Astrocyte (in vitro differentiated cells and primary cell): Measurements from ENCODE around the gene FAM124A.

Experiments used
- EZH2 ChIP-seq: IDR thresholded peaks from 2 replicates; pipeline ENCODE4 v1.6.1; 2012; ENCODE audit warnings: mild to moderate bottlenecking, low read length, inconsistent platforms; ENCODE audit not compliant: insufficient read depth
- TF ChIP-seq, protein P1 (sequence below): IDR thresholded peaks from 2 replicates; pipeline ENCODE4 v1.5.1; 2011; ENCODE audit warnings: low read depth, mild to moderate bottlenecking, inconsistent platforms, low read length, moderate library complexity; ENCODE audit not compliant: insufficient read depth

DNA sequence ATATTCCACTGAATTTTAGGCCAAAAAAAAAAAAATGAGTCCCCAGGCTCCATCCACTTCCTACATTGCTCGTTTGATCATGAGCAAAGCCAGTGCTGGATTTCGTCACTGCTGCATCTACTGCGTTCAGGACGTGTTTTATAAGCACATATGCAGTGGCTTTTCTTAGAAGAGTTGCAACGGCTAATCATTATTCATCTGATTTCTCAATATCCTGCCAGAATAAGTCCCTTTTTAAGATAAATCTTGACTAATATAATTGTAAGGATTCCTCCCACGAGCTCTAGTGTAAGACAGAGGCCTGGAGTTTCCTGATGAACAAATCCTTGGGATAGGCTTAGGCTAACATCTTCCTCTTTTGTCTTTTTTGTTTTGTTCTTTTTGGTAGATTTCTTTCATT, 19.5 kb downstream of the FAM124A start:
- no peak for TF ChIP-seq EZH2
- TF ChIP-seq, protein P1, sequence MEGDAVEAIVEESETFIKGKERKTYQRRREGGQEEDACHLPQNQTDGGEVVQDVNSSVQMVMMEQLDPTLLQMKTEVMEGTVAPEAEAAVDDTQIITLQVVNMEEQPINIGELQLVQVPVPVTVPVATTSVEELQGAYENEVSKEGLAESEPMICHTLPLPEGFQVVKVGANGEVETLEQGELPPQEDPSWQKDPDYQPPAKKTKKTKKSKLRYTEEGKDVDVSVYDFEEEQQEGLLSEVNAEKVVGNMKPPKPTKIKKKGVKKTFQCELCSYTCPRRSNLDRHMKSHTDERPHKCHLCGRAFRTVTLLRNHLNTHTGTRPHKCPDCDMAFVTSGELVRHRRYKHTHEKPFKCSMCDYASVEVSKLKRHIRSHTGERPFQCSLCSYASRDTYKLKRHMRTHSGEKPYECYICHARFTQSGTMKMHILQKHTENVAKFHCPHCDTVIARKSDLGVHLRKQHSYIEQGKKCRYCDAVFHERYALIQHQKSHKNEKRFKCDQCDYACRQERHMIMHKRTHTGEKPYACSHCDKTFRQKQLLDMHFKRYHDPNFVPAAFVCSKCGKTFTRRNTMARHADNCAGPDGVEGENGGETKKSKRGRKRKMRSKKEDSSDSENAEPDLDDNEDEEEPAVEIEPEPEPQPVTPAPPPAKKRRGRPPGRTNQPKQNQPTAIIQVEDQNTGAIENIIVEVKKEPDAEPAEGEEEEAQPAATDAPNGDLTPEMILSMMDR = no peak
